IMR-90 (cell line): ENCODE data around the gene FEM1B. TPM values are rescaled to one million over a fixed set of nuclear protein-coding genes. Genes with fewer than 3 reads are reported as not detected.

Source experiments
- ATAC-seq: fragments of 200-7000 bp; cut with Tn5 transposase; 2 replicates; pipeline ENCODE4 v1.9.1; 2020; ENCODE audit warnings: low read depth, mild to moderate bottlenecking, moderate library complexity
- BruUV-seq: library from RNA; stranded (reverse); fragments of 400-500 nt; replicated peaks from 2 replicates; lab custom pipeline; 2021; lab: Mats Ljungman, UMichigan
- CTCF ChIA-PET: fragments of 300-600 bp; formaldehyde crosslinking; extraction: SDS; loops from one replicate; lab custom pipeline; 2021; ENCODE audit warnings: antibody characterized with exemption; lab: Yijun Ruan, JAX
- POLR2A ChIA-PET: fragments of 300-600 bp; sonication (Branson Sonifier 250); formaldehyde crosslinking; loops from one replicate; lab custom pipeline; 2022; ENCODE audit warnings: antibody characterized with exemption; ENCODE audit not compliant: unreplicated experiment; lab: Charles Lee
- DNase-seq: peaks from one replicate; pipeline ENCODE4 v3.0.0; 2013
- H2AFZ ChIP-seq: replicated peaks from 2 replicates; pipeline ENCODE3; 2013; ENCODE audit warnings: low read length, mild to moderate bottlenecking; ENCODE audit not compliant: poor library complexity
- H2AK5ac ChIP-seq: 2 replicates; pipeline ENCODE4 v1.6.1; 2013; ENCODE audit warnings: low read depth, low read length, inconsistent platforms
- H2AK9ac ChIP-seq: replicated peaks from 2 replicates; pipeline ENCODE3; 2013; ENCODE audit warnings: mild to moderate bottlenecking, low read depth, low read length, moderate library complexity; ENCODE audit not compliant: poor library complexity
- H2BK120ac ChIP-seq: 2 replicates; pipeline ENCODE4 v1.6.1; 2013; ENCODE audit warnings: low read depth, low read length, inconsistent platforms
- H2BK15ac ChIP-seq: 3 replicates; pipeline ENCODE4 v1.6.1; 2013; ENCODE audit warnings: low read depth, low read length, inconsistent platforms
- H2BK20ac ChIP-seq: 2 replicates; pipeline ENCODE4 v1.6.1; 2013; ENCODE audit warnings: low read depth, mild to moderate bottlenecking, inconsistent platforms, low read length, moderate library complexity
- H2BK5ac ChIP-seq: 2 replicates; pipeline ENCODE4 v1.6.1; 2013; ENCODE audit warnings: mild to moderate bottlenecking, low read depth, low read length, inconsistent platforms; ENCODE audit not compliant: poor library complexity, severe bottlenecking
- H3K14ac ChIP-seq: replicated peaks from 2 replicates; pipeline ENCODE4 v1.6.1; 2013; ENCODE audit warnings: low read depth, low read length, inconsistent platforms
- H3K18ac ChIP-seq: 2 replicates; pipeline ENCODE4 v1.6.1; 2013; ENCODE audit warnings: low read depth, low read length, control low read depth
- H3K23ac ChIP-seq: 2 replicates; pipeline ENCODE4 v1.6.1; 2013; ENCODE audit warnings: low read depth, low read length, inconsistent platforms
- H3K27ac ChIP-seq: 2 replicates; pipeline ENCODE4 v1.5.1; 2013; ENCODE audit warnings: mild to moderate bottlenecking, control low read depth, low read length; ENCODE audit not compliant: insufficient read depth
- H3K27me3 ChIP-seq: 2 replicates; pipeline ENCODE4 v1.6.1; 2013; ENCODE audit warnings: low read length; ENCODE audit not compliant: control insufficient read depth, insufficient read depth
- H3K36me3 ChIP-seq: 2 replicates; pipeline ENCODE4 v1.6.1; 2013; ENCODE audit warnings: low read length, mixed read lengths; ENCODE audit not compliant: control insufficient read depth, insufficient read depth
- H3K4ac ChIP-seq: 2 replicates; pipeline ENCODE4 v1.6.1; 2013; ENCODE audit warnings: low read depth, low read length, inconsistent platforms
- H3K4me1 ChIP-seq: 2 replicates; pipeline ENCODE4 v1.6.1; 2013; ENCODE audit warnings: low read length, mixed read lengths; ENCODE audit not compliant: control insufficient read depth, insufficient read depth
- H3K4me2 ChIP-seq: 2 replicates; pipeline ENCODE4 v1.6.1; 2013; ENCODE audit warnings: low read depth, mild to moderate bottlenecking, control low read depth, low read length, moderate library complexity
- H3K4me3 ChIP-seq: 2 replicates; pipeline ENCODE4 v1.5.1; 2013; ENCODE audit warnings: low read depth, mild to moderate bottlenecking, control low read depth, low read length, moderate library complexity; ENCODE audit not compliant: insufficient read depth
- H3K56ac ChIP-seq: 2 replicates; pipeline ENCODE4 v1.6.1; 2013; ENCODE audit warnings: low read length, inconsistent platforms; ENCODE audit not compliant: insufficient read depth; ENCODE audit errors: extremely low read depth
- H3K79me1 ChIP-seq, 2 experiments: 2 replicates each; pipeline ENCODE4 v1.6.1; 2013; ENCODE audit warnings: low read length in 2 of 2, inconsistent platforms in 1 of 2, low read depth in 1 of 2
- H3K9ac ChIP-seq: 2 replicates; pipeline ENCODE4 v1.6.1; 2013; ENCODE audit warnings: low read depth, low read length, control low read depth
- H3K9me1 ChIP-seq: 2 replicates; pipeline ENCODE4 v1.6.1; 2013; ENCODE audit warnings: low read length, inconsistent platforms; ENCODE audit not compliant: insufficient read depth
- H3K9me3 ChIP-seq: 2 replicates; pipeline ENCODE4 v1.6.1; 2013; ENCODE audit warnings: low read length; ENCODE audit not compliant: control insufficient read depth, insufficient read depth
- H4K20me1 ChIP-seq: 2 replicates; pipeline ENCODE4 v1.6.1; 2013; ENCODE audit warnings: low read length, inconsistent platforms; ENCODE audit not compliant: insufficient read depth
- H4K5ac ChIP-seq: 2 replicates; pipeline ENCODE4 v1.6.1; 2013; ENCODE audit warnings: mild to moderate bottlenecking, low read depth, low read length, control low read depth
- H4K8ac ChIP-seq, 2 experiments: 2 replicates each; pipeline ENCODE4 v1.6.1; 2013; ENCODE audit warnings: low read depth in 2 of 2, low read length in 2 of 2, control low read depth in 1 of 2, inconsistent platforms in 1 of 2
- H4K91ac ChIP-seq: 2 replicates; pipeline ENCODE4 v1.6.1; 2013; ENCODE audit warnings: low read depth, low read length, inconsistent platforms; ENCODE audit not compliant: insufficient read depth
- BHLHE40 ChIP-seq: fragments of 150-350 bp; IDR thresholded peaks from 2 replicates; pipeline ENCODE4 v1.6.1; 2016; ENCODE audit warnings: mild to moderate bottlenecking, low read depth, low read length
- CEBPB ChIP-seq: IDR thresholded peaks from 2 replicates; pipeline ENCODE4 v1.6.1; 2012; ENCODE audit warnings: low read depth, low read length, improper control_type of control experiment
- CHD1 ChIP-seq: IDR thresholded peaks from 2 replicates; pipeline ENCODE4 v1.6.1; 2012; ENCODE audit warnings: low read depth, low read length, improper control_type of control experiment
- CTCF ChIP-seq: conservative IDR thresholded peaks from 2 replicates; pipeline ENCODE4 v1.5.1; 2012; ENCODE audit warnings: mild to moderate bottlenecking, low read depth, low read length, improper control_type of control experiment
- ELK1 ChIP-seq: fragments of 150-350 bp; IDR thresholded peaks from 2 replicates; pipeline ENCODE4 v1.6.1; 2016; ENCODE audit warnings: low read depth, mild to moderate bottlenecking, low read length, moderate library complexity, borderline replicate concordance
- FOS ChIP-seq: fragments of 150-350 bp; IDR thresholded peaks from 2 replicates; pipeline ENCODE4 v1.6.1; 2016; ENCODE audit warnings: low read depth, low read length
- MAFK ChIP-seq: IDR thresholded peaks from 2 replicates; pipeline ENCODE4 v1.6.1; 2012; ENCODE audit warnings: low read depth, low read length, improper control_type of control experiment
- MAZ ChIP-seq: IDR thresholded peaks from 2 replicates; pipeline ENCODE4 v1.6.1; 2012; ENCODE audit warnings: low read depth, mild to moderate bottlenecking, low read length, improper control_type of control experiment, moderate library complexity, borderline replicate concordance
- MXI1 ChIP-seq: IDR thresholded peaks from 2 replicates; pipeline ENCODE4 v1.6.1; 2012; ENCODE audit warnings: low read depth, mild to moderate bottlenecking, low read length, moderate library complexity, borderline replicate concordance
- NFE2L2 ChIP-seq: fragments of 150-350 bp; IDR thresholded peaks from 2 replicates; pipeline ENCODE4 v1.6.1; 2016; ENCODE audit warnings: low read depth, mild to moderate bottlenecking, low read length
- POLR2A ChIP-seq: IDR thresholded peaks from 2 replicates; pipeline ENCODE4 v1.6.1; 2012; ENCODE audit warnings: mild to moderate bottlenecking, low read depth, low read length
- RAD21 ChIP-seq: IDR thresholded peaks from 2 replicates; pipeline ENCODE4 v1.6.1; 2012; ENCODE audit warnings: low read length, improper control_type of control experiment
- RCOR1 ChIP-seq: IDR thresholded peaks from 2 replicates; pipeline ENCODE4 v1.6.1; 2012; ENCODE audit warnings: mild to moderate bottlenecking, low read length, improper control_type of control experiment; ENCODE audit not compliant: insufficient replicate concordance
- RFX5 ChIP-seq: IDR thresholded peaks from 2 replicates; pipeline ENCODE4 v1.8.0; 2012; ENCODE audit warnings: low read depth, mild to moderate bottlenecking, low read length, moderate library complexity
- SMC3 ChIP-seq: fragments of 150-350 bp; IDR thresholded peaks from 2 replicates; pipeline ENCODE4 v1.6.1; 2016; ENCODE audit warnings: low read depth, mild to moderate bottlenecking, antibody characterized with exemption, low read length, moderate library complexity
- USF2 ChIP-seq: fragments of 150-350 bp; IDR thresholded peaks from 2 replicates; pipeline ENCODE4 v1.6.1; 2017; ENCODE audit warnings: mild to moderate bottlenecking, antibody characterized with exemption, low read length, low read depth
- WGBS, 2 experiments: methylation state at CpG; one replicate each; pipeline versions ENCODE4 v1.1.5 to v1.1.7; 2013; ENCODE audit warnings: missing lambda C conversion rate in 2 of 2; ENCODE audit not compliant: insufficient read length in 1 of 2; ENCODE audit errors: extremely low coverage in 2 of 2; 5-methylcytosine and 5-hydroxymethylcytosine counted together
- dilution Hi-C: fragments of 300-500 bp; cut with HindIII; formaldehyde crosslinking; loops from one replicate; pipeline ENCODE4 v1.14.3; 2018; ENCODE audit warnings: low sequenced_read_pairs; ENCODE audit not compliant: unreplicated experiment
- in situ Hi-C: fragments of 300-500 bp; cut with MboI; formaldehyde crosslinking; loops from 3 replicates; pipeline ENCODE4 v1.14.3; 2019; ENCODE audit warnings: low sequenced_read_pairs, inconsistent platforms, mixed read lengths
- intact Hi-C: fragments of 100-400 bp; cut with micrococcal nuclease; formaldehyde crosslinking; loops from 2 replicates; pipeline ENCODE4 v1.10.0; 2022
- polyA plus RNA-seq, 3 experiments: library from polyadenylated mRNA; depleted of rRNA; stranded (reverse); fragments of >200 nt; gene quantifications; 2 replicates each; pipeline ENCODE4 v1.2.3, GENCODE V29; 2012; ENCODE audit warnings: low replicate concordance in 1 of 3
- total RNA-seq: library from RNA; depleted of rRNA; stranded (reverse); fragments of >200 nt; gene quantifications from 2 replicates; pipeline ENCODE4 v1.2.3, GENCODE V29; 2012

The FEM1B gene
- total and polyA plus RNA-seq, 2 of the 4 experiments (the other 2 are of a cell fraction), result 16.9 to 51.4 TPM

- Histone ChIP-seq H3K27me3 (0 out of 2 replicates have a peak, but pooled peaks cover 1% of the 10 kb centered on the region), H2BK15ac (no peak overlapping the region), H4K20me1 (no peaks in the 10 kb centered on the region), H2AK9ac (no peak overlapping the region), H3K27ac (no peak overlapping the region), H3K18ac (no peak overlapping the region), H3K56ac (no peak overlapping the region), H4K91ac (no peak overlapping the region), H3K79me1 (no peaks in the 10 kb centered on the region), H3K14ac (no peak overlapping the region), H3K9me3 (no peaks in the 10 kb centered on the region), H2AFZ (no peak overlapping the region), H3K4me3 (no peak overlapping the region), H4K5ac (no peak overlapping the region), H3K4me1 (no peaks in the 10 kb centered on the region; the same call in 1 of the 2 replicates), H2BK20ac (no peak overlapping the region), H3K36me3 (no peaks in the 10 kb centered on the region), H3K9me1 (no peaks in the 10 kb centered on the region), H3K4me2 (no peak overlapping the region), H2BK120ac (no peak overlapping the region), H3K23ac (no peak overlapping the region), H4K8ac (no peak overlapping the region), H3K9ac (no peak overlapping the region), H2BK5ac (no peak overlapping the region), H3K4ac (no peak overlapping the region), H2AK5ac (no peak overlapping the region)
- no CpG with 5 or more reads among the region's 3 CpGs for WGBS, 2 experiments
- ATAC-seq (no peak), DNase-seq (no peak)
- intact Hi-C loops (no loop called here), in situ Hi-C loops (no loop called here), dilution Hi-C loops (no loop called here)
- TF ChIP-seq ELK1 (no peak), MAFK (no peak), RFX5 (no peak), FOS (no peak), POLR2A (no peak), RCOR1 (no peak), RAD21 (no peak), NFE2L2 (no peak), USF2 (no peak), CTCF (no peak), MAZ (no peak), MXI1 (no peak), CEBPB (no peak), SMC3 (no peak), BHLHE40 (no peak), CHD1 (no peak)
- no TSS peak for BruUV-seq
- ChIA-PET POLR2A (no interaction called here), CTCF (no interaction called here)
These were observed 16.3 kb upstream of the FEM1B start for GRCh38 chr15:68261241-68261640.
